Naive B cell (primary cell): ENCODE data around the gene RPP21. TPM values are rescaled to one million over a fixed set of nuclear protein-coding genes. Genes with fewer than 3 reads are reported as not detected.
"Not testable (repeated sequence)": the region's sequence is repeated elsewhere in the genome, so short reads cannot be mapped to it uniquely, and the experiment has no call there.

ENCODE experiments used
- ATAC-seq, 2 donors: fragments of 150-1000 bp; cut with Tn5 transposase; 2 replicates each; pipeline ENCODE4 v1.10.0; 2021; ENCODE audit warnings: low read depth in 2 of 2, mild to moderate bottlenecking in 2 of 2, moderate library complexity in 2 of 2
- DNase-seq: peaks from one replicate; pipeline ENCODE4 v3.0.0; 2022
- H3K27ac Mint-ChIP-seq, 6 donors: one replicate each; pipeline ENCODE4 v1.8.0; 2020 to 2022; ENCODE audit warnings: mild to moderate bottlenecking in 6 of 6, mixed read lengths in 6 of 6, moderate library complexity in 5 of 6, inconsistent platforms in 2 of 6
- H3K27me3 Mint-ChIP-seq, 3 donors: one replicate each; pipeline ENCODE4 v1.8.0; 2021 to 2022; ENCODE audit warnings: mixed read lengths in 3 of 3, mild to moderate bottlenecking in 1 of 3
- H3K36me3 Mint-ChIP-seq, 2 donors: one replicate each; pipeline ENCODE4 v1.8.0; 2020 to 2022; ENCODE audit warnings: mixed read lengths in 2 of 2, inconsistent platforms in 1 of 2, mild to moderate bottlenecking in 1 of 2
- H3K4me1 Mint-ChIP-seq, 3 donors: one replicate each; pipeline ENCODE4 v1.8.0; 2020 to 2022; ENCODE audit warnings: mixed read lengths in 3 of 3, inconsistent platforms in 1 of 3, mild to moderate bottlenecking in 1 of 3, moderate library complexity in 1 of 3
- H3K4me3 Mint-ChIP-seq, 8 donors: one replicate each; pipeline ENCODE4 v1.8.0; 2020 to 2022; ENCODE audit warnings: mild to moderate bottlenecking in 8 of 8, mixed read lengths in 8 of 8, moderate library complexity in 8 of 8, inconsistent platforms in 2 of 8
- H3K9me3 Mint-ChIP-seq, 7 donors: one replicate each; pipeline ENCODE4 v1.8.0; 2020 to 2022; ENCODE audit warnings: mixed read lengths in 7 of 7, mild to moderate bottlenecking in 5 of 7, inconsistent platforms in 2 of 7, moderate library complexity in 1 of 7
- polyA plus RNA-seq, 6 donors: library from polyadenylated mRNA; unstranded; fragments of 300-500 nt; fragmentation: Illumina TruSeq; gene quantifications; one replicate each; pipeline ENCODE4 v1.2.3, GENCODE V29; 2021; ENCODE audit warnings: low read depth in 6 of 6

Gene RPP21
- polyA plus RNA-seq, 6 donors from 2014 or later, result 82.9 to 124 (median 98.4) TPM

GRCh38 chr6:30360139-30360538 is 15.2 kb downstream of the RPP21 start:
- H3K27me3 Mint-ChIP-seq, result peaks cover 58 to 70% (median 58%) of the 10 kb centered on the region in 3 donors

DNA sequence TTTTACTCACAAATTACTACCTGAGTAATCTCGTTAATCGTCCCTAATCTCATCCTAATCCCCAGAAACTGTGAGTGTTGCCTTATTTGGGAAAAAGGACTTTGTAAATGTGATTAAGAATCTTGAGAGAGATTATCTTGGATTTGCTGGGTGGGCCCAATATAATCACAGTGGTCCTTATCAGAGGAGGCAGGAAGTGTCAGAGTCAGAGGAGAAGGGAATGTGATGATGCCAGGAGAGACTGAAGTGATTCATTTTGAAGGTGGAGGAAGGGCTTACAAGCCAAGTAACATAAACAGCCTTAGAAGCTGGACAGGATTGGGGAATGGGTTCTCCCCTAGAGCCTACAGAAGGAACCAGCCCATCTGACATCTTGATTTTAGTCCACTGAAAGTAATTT is 16.7 kb downstream of the RPP21 start:
- Mint-ChIP-seq H3K27ac (no peak overlapping the region), H3K36me3 (no peaks in the 10 kb centered on the region), H3K27me3 (peaks cover 67 to 77% (median 72%) of the 10 kb centered on the region in 3 donors), H3K4me1 (peaks cover 6 to 10% (median 9%) of the 10 kb centered on the region in 3 donors), H3K4me3 (no peak overlapping the region), H3K9me3 (peaks cover 0 to 6% (median 2%) of the 10 kb centered on the region in 7 donors)
- DNase-seq (no peak), ATAC-seq (no peak)

More at GRCh38 chr6:30360139-30360538, 15.2 kb downstream of the RPP21 start:
- no peak overlapping the region for H3K27ac Mint-ChIP-seq
- H3K36me3 Mint-ChIP-seq, result no peaks in the 10 kb centered on the region
- DNase-seq (no peak), ATAC-seq (no peak)
- peaks cover 6 to 10% (median 9%) of the 10 kb centered on the region in 3 donors for H3K4me1 Mint-ChIP-seq
- H3K9me3 Mint-ChIP-seq, result peaks cover 0 to 6% (median 2%) of the 10 kb centered on the region in 7 donors
- H3K4me3 Mint-ChIP-seq, result no peak overlapping the region

- Mint-ChIP-seq H3K9me3 (peaks cover 0 to 6% (median 3%) of the 10 kb centered on the region in 7 donors), H3K4me1 (no peaks in the 10 kb centered on the region)
- no peak for ATAC-seq
Observed at GRCh38 chr6:30363459-30363858, 18.5 kb downstream of the RPP21 start.

GRCh38 chr6:30364591-30364990 is 19.6 kb downstream of the RPP21 start:
- peaks cover 61 to 74% (median 65%) of the 10 kb centered on the region in 3 donors for H3K27me3 Mint-ChIP-seq

More at GRCh38 chr6:30363459-30363858, 18.5 kb downstream of the RPP21 start:
- DNase-seq, result no peak
- H3K27me3 Mint-ChIP-seq, result peaks cover 55 to 75% (median 67%) of the 10 kb centered on the region in 3 donors
- H3K4me3 Mint-ChIP-seq, result no peak overlapping the region
- no peak overlapping the region for H3K27ac Mint-ChIP-seq
- no peaks in the 10 kb centered on the region for H3K36me3 Mint-ChIP-seq

DNA sequence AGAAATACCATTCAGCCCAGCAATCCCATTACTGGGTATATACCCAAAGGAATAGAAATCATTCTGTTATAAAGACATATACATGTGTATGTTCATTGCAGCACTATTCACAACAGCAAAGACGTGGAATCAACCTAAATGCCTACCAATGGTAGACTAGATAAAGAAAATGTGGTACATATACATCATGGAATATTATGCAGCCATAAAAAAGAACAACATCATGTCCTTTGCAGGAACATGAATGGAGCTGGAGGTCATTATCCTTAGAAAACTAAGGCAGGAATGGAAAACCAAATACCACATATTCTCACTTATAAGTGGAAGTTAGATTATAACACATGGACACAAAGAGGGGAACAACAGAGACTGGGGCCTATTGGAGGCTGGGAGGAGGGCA is 24.3 kb downstream of the RPP21 start:
- not testable (repeated sequence) for H3K36me3 Mint-ChIP-seq, ATAC-seq, H3K27ac Mint-ChIP-seq, DNase-seq, H3K4me1 Mint-ChIP-seq, H3K9me3 Mint-ChIP-seq
- Mint-ChIP-seq H3K4me3 (peak overlapping the region in 1 of 8 donors; percentile 23), H3K27me3 (peaks cover 39 to 64% (median 52%) of the 10 kb centered on the region in 3 donors)

More at GRCh38 chr6:30364591-30364990, 19.6 kb downstream of the RPP21 start:
- Mint-ChIP-seq H3K36me3 (no peaks in the 10 kb centered on the region), H3K27ac (no peak overlapping the region), H3K9me3 (peaks cover 0 to 9% (median 6%) of the 10 kb centered on the region in 7 donors), H3K4me3 (no peak overlapping the region), H3K4me1 (no peaks in the 10 kb centered on the region)
- DNase-seq, result no peak
- peak in 1 of 2 donors; percentile 35 for ATAC-seq

- Mint-ChIP-seq H3K4me1 (peaks cover 0 to 4% (median 0%) of the 10 kb centered on the region in 3 donors), H3K4me3 (no peak overlapping the region), H3K27me3 (peaks cover 42 to 71% (median 67%) of the 10 kb centered on the region in 3 donors), H3K36me3 (no peaks in the 10 kb centered on the region), H3K27ac (no peak overlapping the region), H3K9me3 (no peaks in the 10 kb centered on the region)
- ATAC-seq (no peak), DNase-seq (no peak)
Observed at GRCh38 chr6:30378290-30378937, 33.5 kb downstream of the RPP21 start.

DNA sequence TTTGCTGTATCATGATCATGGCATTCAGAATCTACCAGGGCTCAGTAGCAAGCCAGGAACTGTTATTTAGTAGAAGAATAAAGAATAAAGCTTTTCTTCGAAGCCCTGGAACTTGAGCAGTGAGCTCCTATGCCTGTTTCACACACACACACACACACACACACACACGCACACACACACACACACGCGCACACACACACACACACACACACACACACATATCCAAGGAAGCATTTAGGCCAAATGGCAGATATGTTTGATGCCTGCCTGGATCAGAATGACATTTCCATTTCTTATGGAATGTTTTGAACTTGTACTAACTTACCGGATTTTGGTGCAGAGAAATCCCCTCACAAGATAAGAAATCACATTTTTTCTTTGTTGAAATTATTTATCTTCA is 35.5 kb downstream of the RPP21 start:
- H3K27me3 Mint-ChIP-seq, result peaks cover 48 to 79% (median 74%) of the 10 kb centered on the region in 3 donors

GRCh38 chr6:30386166-30386565 is 41.2 kb downstream of the RPP21 start:
- H3K36me3 Mint-ChIP-seq, result no peaks in the 10 kb centered on the region
- no peak for ATAC-seq
- no peaks in the 10 kb centered on the region for H3K9me3 Mint-ChIP-seq
- H3K27ac Mint-ChIP-seq, result no peak overlapping the region
- peaks cover 0 to 5% (median 0%) of the 10 kb centered on the region in 3 donors for H3K4me1 Mint-ChIP-seq
- no peak overlapping the region for H3K4me3 Mint-ChIP-seq
- H3K27me3 Mint-ChIP-seq, result peaks cover 65 to 89% (median 88%) of the 10 kb centered on the region in 3 donors
- DNase-seq, result no peak

More for the DNA sequence above, 35.5 kb downstream of the RPP21 start:
- H3K4me1 Mint-ChIP-seq, result peaks cover 0 to 4% (median 0%) of the 10 kb centered on the region in 3 donors
- DNase-seq (no peak), ATAC-seq (no peak)
- H3K4me3 Mint-ChIP-seq, result no peak overlapping the region
- no peaks in the 10 kb centered on the region for H3K36me3 Mint-ChIP-seq
- H3K27ac Mint-ChIP-seq, result no peak overlapping the region
- H3K9me3 Mint-ChIP-seq, result no peaks in the 10 kb centered on the region

DNA sequence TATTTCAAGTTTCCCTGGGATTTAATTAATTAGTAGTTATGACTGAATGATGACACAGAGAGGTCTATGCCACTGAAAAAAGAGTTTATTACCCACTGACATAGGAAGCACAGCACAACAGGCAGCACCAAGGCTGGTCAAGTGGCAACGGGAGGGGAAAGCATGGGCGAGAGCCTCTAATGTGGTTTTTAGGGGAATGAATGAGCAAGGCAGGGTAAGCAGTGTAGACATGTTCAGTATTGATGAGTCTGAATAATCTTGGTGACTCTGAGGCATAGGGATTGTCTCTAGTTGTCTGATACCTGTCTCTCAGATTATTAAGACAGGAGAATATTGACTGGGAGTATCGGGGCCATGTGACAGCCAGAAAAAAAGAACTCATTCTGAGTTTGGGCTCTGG is 46.3 kb downstream of the RPP21 start:
- H3K9me3 Mint-ChIP-seq, result no peaks in the 10 kb centered on the region
- no peaks in the 10 kb centered on the region for H3K36me3 Mint-ChIP-seq
- no peak overlapping the region for H3K27ac Mint-ChIP-seq
- no peak for ATAC-seq
- H3K27me3 Mint-ChIP-seq, result peaks cover 60 to 82% (median 77%) of the 10 kb centered on the region in 3 donors
- peaks cover 0 to 6% (median 2%) of the 10 kb centered on the region in 3 donors for H3K4me1 Mint-ChIP-seq
- DNase-seq, result no peak
- H3K4me3 Mint-ChIP-seq, result no peak overlapping the region

DNA sequence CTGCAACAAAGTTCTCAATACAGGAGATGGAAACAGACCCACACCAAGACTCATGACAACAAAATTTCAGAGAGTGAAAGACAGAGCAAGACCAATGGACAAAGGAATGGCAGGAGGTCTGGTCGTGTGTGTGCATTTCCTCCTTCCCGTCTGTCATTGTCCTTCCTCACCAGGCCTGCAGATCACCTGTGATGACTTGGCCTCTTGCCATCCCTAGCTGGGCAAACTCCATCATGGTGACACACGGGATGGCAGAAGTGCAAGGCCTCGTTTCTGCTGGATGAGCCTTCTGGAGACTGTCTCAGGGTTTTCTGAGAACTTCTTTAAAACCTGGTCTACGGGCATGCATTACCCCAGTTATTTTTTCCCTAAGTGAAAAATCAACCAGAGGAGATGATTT is 49.2 kb downstream of the RPP21 start:
- DNase-seq (no peak), ATAC-seq (no peak)
- Mint-ChIP-seq H3K36me3 (no peaks in the 10 kb centered on the region), H3K4me3 (no peak overlapping the region), H3K4me1 (peaks cover 3 to 16% (median 8%) of the 10 kb centered on the region in 3 donors), H3K27ac (no peak overlapping the region), H3K9me3 (no peaks in the 10 kb centered on the region), H3K27me3 (peaks cover 58 to 83% (median 81%) of the 10 kb centered on the region in 3 donors)

Other genes starting within 250 kb of the RPP21 start
- not detected for gene TRIM31, start 232.1 kb upstream of the RPP21 start, polyA plus RNA-seq
- gene TRIM40, start 209.0 kb upstream of the RPP21 start, polyA plus RNA-seq, result not detected
- under 1 TPM in 1 of 6 donors, not detected in 5; 0.18 TPM for gene TRIM10, start 183.9 kb upstream of the RPP21 start, polyA plus RNA-seq
- not detected for gene TRIM15, start 181.6 kb upstream of the RPP21 start, polyA plus RNA-seq
- gene TRIM26, start 131.8 kb upstream of the RPP21 start, polyA plus RNA-seq, result 10 to 100 TPM; 20.4 to 70.0 (median 48.2) TPM
- gene TRIM39, start 18.2 kb upstream of the RPP21 start, polyA plus RNA-seq, result 10 to 100 TPM in 4 of 6 donors, 1 to 10 TPM in 2; 8.0 to 16.3 (median 15.0) TPM
- gene HLA-E, start 144.4 kb downstream of the RPP21 start, polyA plus RNA-seq, result 1,000 to 10,000 TPM; 2,024 to 3,192 (median 2,301) TPM
- 10 to 100 TPM; 23.8 to 47.4 (median 36.8) TPM for gene GNL1, start 211.3 kb downstream of the RPP21 start, polyA plus RNA-seq
- 10 to 100 TPM in 4 of 6 donors, 1 to 10 TPM in 2; 8.1 to 14.2 (median 11.2) TPM for gene PRR3, start 212.1 kb downstream of the RPP21 start, polyA plus RNA-seq
- 10 to 100 TPM; 11.5 to 31.0 (median 19.3) TPM for gene ABCF1, start 226.3 kb downstream of the RPP21 start, polyA plus RNA-seq